ENCODE data around the gene TTC34. TPM values are rescaled to one million over a fixed set of nuclear protein-coding genes. Genes with fewer than 3 reads are reported as not detected.

TTC34 gene
- total and polyA plus RNA-seq, 2 of the 4 experiments (the other 2 are of a cell fraction), result under 0.01 to 0.09 TPM

DNA sequence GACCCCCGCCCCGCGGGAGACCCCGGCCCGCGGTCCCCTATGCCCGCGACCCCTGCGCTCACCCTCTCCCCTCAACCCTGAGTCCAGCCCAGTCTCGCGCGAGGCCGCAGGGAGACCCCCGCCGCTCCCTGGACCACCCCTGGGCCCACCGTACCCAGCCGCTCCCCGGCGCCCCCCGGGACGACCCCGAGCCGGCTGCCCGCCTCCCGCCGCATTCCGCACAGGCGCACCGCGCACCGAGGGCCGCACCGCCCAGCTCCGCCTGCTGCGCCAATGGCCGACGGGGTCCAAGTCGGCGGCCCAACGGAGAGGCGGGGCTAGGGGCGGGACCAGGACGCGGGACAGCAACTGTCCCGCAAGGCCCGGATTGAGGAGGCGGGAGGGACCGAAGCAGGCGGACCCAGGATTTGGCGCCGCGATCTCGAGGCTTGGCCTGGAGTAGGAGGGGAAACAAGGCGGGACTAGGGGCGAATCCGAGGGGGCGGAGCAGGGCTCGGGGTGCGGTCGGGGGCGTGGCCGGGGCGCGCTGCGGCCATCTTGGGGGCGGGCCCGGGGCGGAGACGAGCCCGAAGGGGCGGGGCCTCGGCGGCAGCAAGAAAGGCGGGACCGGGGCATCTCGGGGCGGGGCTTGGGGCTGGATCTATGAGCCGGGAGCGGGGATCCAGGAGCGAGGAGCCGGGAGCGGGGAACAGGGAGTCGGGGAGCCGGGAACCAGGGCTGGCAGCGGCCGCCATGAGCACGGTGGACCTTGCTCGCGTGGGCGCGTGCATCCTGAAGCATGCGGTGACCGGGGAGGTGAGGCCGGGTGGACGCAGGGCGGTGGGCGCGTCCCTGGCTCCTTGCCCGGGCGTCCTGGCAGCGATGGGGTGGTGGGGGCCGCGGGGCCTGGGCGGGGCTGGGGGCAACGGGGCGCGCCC is 215.1 kb downstream of the TTC34 start, which contains the start of gene PRXL2B:
Gene PRXL2B (plus strand): TSS at position 624 of the 917 bp plus-strand sequence. CDS start 109 bp downstream, at position 733.
- in situ Hi-C loops (cut with MboI; ENCODE audit: low sequenced_read_pairs), result no loop called here
- peak; percentile 90 for ATAC-seq (ENCODE audit: low read depth)
- H3K56ac ChIP-seq (ENCODE audit: extremely low read depth, insufficient read depth, low read length), result peak within 1 kb of the TSS; percentile 61; the same call in 1 of the 2 replicates
- WGBS, 2 experiments (ENCODE audit: extremely low coverage in 2 of 2, insufficient read length in 1 of 2), result 1% methylated on average over 22 of the region's 107 CpGs; no CpG with 5 or more reads in 1 of the 2 experiments
- peak within 1 kb of the TSS; percentile 88 for H3K9ac ChIP-seq (ENCODE audit: low read depth, low read length)
- H3K4me3 ChIP-seq (ENCODE audit: insufficient read depth, low read depth, low read length), result peak within 1 kb of the TSS; percentile 95
- peak within 1 kb of the TSS; percentile 58; the same call in 1 of the 2 replicates for H3K18ac ChIP-seq (ENCODE audit: low read depth, low read length)
- no peaks in the 10 kb centered on the region for H3K9me3 ChIP-seq (ENCODE audit: control insufficient read depth, insufficient read depth, low read length)
- peak within 1 kb of the TSS; percentile 94 for H3K4ac ChIP-seq (ENCODE audit: low read depth, low read length)
- peak within 1 kb of the TSS; percentile 92 for H3K14ac ChIP-seq (replicated peaks; ENCODE audit: low read depth, low read length)
- dilution Hi-C loops (cut with HindIII; ENCODE audit: low sequenced_read_pairs, unreplicated experiment), result no loop called here
- intact Hi-C loops (cut with micrococcal nuclease), result loop anchor here (1.0 to 2.0 kb wide), 3 partner anchors 25 to 726 kb away; no protein-coding TSS in a partner anchor
- peak within 1 kb of the TSS; percentile 88 for H3K27ac ChIP-seq (ENCODE audit: insufficient read depth, low read length)
- H2BK20ac ChIP-seq (ENCODE audit: low read depth, low read length), result no peak within 1 kb of the TSS
- peak within 1 kb of the TSS; percentile 72; the same call in 1 of the 2 replicates for H4K91ac ChIP-seq (ENCODE audit: insufficient read depth, low read depth, low read length)
- H3K79me1 ChIP-seq (ENCODE audit: low read depth in 1 of 2, low read length in 2 of 2), result peaks cover 0 to 26% of the 10 kb centered on the region in 2 experiments; a peak in 2 of 4 replicates
- no TSS peak for BruUV-seq (replicated peaks)
- peak within 1 kb of the TSS; percentile 87 for H3K4me2 ChIP-seq (ENCODE audit: low read depth, low read length)
- ChIA-PET POLR2A (ENCODE audit: unreplicated experiment) (no interaction called here), CTCF (interaction anchor here (1.1 kb wide), 1 partner anchor 25 kb away, joined by 4 read pairs; no protein-coding TSS in a partner anchor)
- DNase-seq, result peak; percentile 98
- no peak within 1 kb of the TSS for H2BK15ac ChIP-seq (ENCODE audit: low read depth, low read length)
- H2AFZ ChIP-seq (replicated peaks; ENCODE audit: low read length, poor library complexity), result peak within 1 kb of the TSS; percentile 100
- peaks cover 5% of the 10 kb centered on the region for H3K9me1 ChIP-seq (ENCODE audit: insufficient read depth, low read length)
- no peaks in the 10 kb centered on the region; the same call in 1 of the 2 replicates for H4K20me1 ChIP-seq (ENCODE audit: insufficient read depth, low read length)
- H2BK120ac ChIP-seq (ENCODE audit: low read depth, low read length), result peak within 1 kb of the TSS; percentile 54
- H3K27me3 ChIP-seq (ENCODE audit: control insufficient read depth, insufficient read depth, low read length), result no peaks in the 10 kb centered on the region
- peak within 1 kb of the TSS; percentile 81; the same call in 1 of the 2 replicates for H3K23ac ChIP-seq (ENCODE audit: low read depth, low read length)
- H4K8ac ChIP-seq (ENCODE audit: low read depth in 2 of 2, low read length in 2 of 2), result peak within 1 kb of the TSS; percentile 88 to 97
- H2BK5ac ChIP-seq (ENCODE audit: low read depth, low read length, poor library complexity, severe bottlenecking), result peak within 1 kb of the TSS; percentile 81
- H2AK5ac ChIP-seq (ENCODE audit: low read depth, low read length), result peak within 1 kb of the TSS; percentile 61
- H3K36me3 ChIP-seq (ENCODE audit: control insufficient read depth, insufficient read depth, low read length), result peaks cover 2% of the 10 kb centered on the region; the same call in 1 of the 2 replicates
- peaks cover 14% of the 10 kb centered on the region for H3K4me1 ChIP-seq (ENCODE audit: control insufficient read depth, insufficient read depth, low read length)
- TF ChIP-seq MXI1 (IDR thresholded peaks at IDR 0.05; ENCODE audit: borderline replicate concordance, low read depth, low read length), result peak; percentile 52; the same call in 1 of the 2 replicates
- TF ChIP-seq POLR2A (IDR thresholded peaks at IDR 0.05; ENCODE audit: low read depth, low read length), result no peak
- TF ChIP-seq MAZ (IDR thresholded peaks at IDR 0.05; ENCODE audit: borderline replicate concordance, low read depth, low read length), result peak; percentile 57; the same call in 1 of the 2 replicates
- H4K5ac ChIP-seq (ENCODE audit: low read depth, low read length), result peak within 1 kb of the TSS; percentile 40
- peak within 1 kb of the TSS; percentile 97 for H2AK9ac ChIP-seq (replicated peaks; ENCODE audit: low read depth, low read length, poor library complexity)

Other genes with a start within 250 kb of the TTC34 start
- gene TNFRSF14, start 245.3 kb downstream of the TTC34 start, total RNA-seq (2012; rRNA removed), result 1.3 and 1.7 TPM in 2 replicates
- gene TNFRSF14, start 245.3 kb downstream of the TTC34 start, polyA plus RNA-seq (2012; rRNA removed), result 4.2 and 4.6 TPM in 2 replicates
- gene PRXL2B, start 214.9 kb downstream of the TTC34 start, total RNA-seq (2012; rRNA removed), result 8.1 and 10.9 TPM in 2 replicates
- 22.3 and 23.0 TPM in 2 replicates for gene PRXL2B, start 214.9 kb downstream of the TTC34 start, polyA plus RNA-seq (2012; rRNA removed)
- gene MMEL1, start 168.7 kb downstream of the TTC34 start, total RNA-seq (2012; rRNA removed), result under 0.01 TPM in 2 replicates
- gene MMEL1, start 168.7 kb downstream of the TTC34 start, polyA plus RNA-seq (2012; rRNA removed), result 0.12 and 0.20 TPM in 2 replicates
- gene ACTRT2, start 219.8 kb upstream of the TTC34 start, total RNA-seq (2012; rRNA removed), result not detected in 2 replicates
- gene ACTRT2, start 219.8 kb upstream of the TTC34 start, polyA plus RNA-seq (2012; rRNA removed), result not detected in 2 replicates